HL-60/S4 treated with phorbol 12-myristate 13-acetate at 8.2 ng/mL for 4 days and 3 days (cell line): ENCODE results near the gene ARHGEF12.

Experiments
- in situ Hi-C: fragments of 300-500 bp; cut with MboI; formaldehyde crosslinking; loops from 2 replicates; pipeline ENCODE4 v1.15.0; 2022; ENCODE audit warnings: low sequenced_read_pairs

ARHGEF12 gene

GRCh38 chr11:120484722-120485121, 148.5 kb downstream of the ARHGEF12 start:
- in situ Hi-C loops, result no loop called here

DNA sequence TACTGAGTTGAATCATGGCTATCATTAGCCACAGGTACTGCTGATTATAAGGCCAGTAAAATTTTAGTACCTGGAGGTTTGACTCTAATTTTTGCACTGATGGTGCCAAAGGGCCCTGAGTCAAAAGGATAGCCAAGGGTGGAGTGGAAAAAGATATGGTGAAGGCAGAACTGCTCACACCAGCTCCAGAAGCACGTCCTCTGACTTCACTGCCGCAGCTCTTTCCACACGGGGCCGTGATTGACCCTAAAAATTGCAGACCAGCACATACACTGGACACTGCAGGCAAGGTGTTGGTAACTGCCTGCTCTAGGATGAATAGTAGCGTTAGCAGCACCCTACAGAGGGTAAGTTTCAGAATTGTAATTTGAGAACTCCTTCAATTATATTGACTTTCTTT, 149.9 kb downstream of the ARHGEF12 start:
- in situ Hi-C loops, result no loop called here

- in situ Hi-C loops, result no loop called here
These were observed 153.6 kb downstream of the ARHGEF12 start for GRCh38 chr11:120489799-120490198.

GRCh38 chr11:120492486-120492885, 156.3 kb downstream of the ARHGEF12 start:
- in situ Hi-C loops, result no loop called here

DNA sequence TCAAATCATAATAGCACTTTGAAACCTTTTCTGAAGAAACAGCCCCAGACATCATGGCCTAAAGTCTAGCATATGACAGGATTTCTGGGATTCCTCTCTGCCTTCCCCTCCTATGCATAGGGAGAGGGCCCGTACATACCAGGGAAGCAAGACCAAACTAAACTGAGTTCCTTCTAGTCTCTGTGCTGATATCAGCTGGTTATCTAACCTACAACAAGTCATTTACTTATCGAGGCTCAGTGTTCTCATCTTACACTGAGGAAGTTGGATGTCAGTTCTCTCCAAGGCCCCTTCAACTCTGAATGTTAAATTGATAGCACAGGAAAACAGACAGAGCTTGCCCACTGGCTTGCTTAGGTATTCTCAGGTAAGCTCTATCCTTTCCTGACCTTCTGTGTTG, 158.4 kb downstream of the ARHGEF12 start:
- in situ Hi-C loops, result no loop called here

- in situ Hi-C loops, result no loop called here
These were observed 162.9 kb downstream of the ARHGEF12 start for GRCh38 chr11:120499088-120499487.

DNA sequence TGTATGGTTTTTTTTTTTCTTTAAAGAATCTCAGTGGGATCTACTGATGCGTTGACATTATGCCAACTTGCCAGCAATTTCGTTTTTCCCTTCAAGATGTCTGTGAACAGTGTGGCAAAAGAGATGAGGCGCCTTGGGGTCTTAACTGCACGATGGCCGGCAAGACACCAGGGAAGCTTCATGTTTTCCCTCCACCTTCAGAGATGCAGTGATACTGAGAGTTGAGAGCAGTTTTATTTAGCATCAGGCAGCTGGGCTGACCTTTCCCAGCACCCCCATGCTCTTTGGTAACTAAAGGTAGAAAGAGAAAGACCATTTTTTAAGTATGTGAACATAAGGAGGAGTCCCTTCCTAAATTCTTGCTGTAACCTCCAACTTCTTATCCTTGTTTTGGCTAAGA, 163.6 kb downstream of the ARHGEF12 start:
- in situ Hi-C loops, result loop anchor here (25.0 kb wide), 1 partner anchor 88 kb away; no protein-coding TSS in a partner anchor

DNA sequence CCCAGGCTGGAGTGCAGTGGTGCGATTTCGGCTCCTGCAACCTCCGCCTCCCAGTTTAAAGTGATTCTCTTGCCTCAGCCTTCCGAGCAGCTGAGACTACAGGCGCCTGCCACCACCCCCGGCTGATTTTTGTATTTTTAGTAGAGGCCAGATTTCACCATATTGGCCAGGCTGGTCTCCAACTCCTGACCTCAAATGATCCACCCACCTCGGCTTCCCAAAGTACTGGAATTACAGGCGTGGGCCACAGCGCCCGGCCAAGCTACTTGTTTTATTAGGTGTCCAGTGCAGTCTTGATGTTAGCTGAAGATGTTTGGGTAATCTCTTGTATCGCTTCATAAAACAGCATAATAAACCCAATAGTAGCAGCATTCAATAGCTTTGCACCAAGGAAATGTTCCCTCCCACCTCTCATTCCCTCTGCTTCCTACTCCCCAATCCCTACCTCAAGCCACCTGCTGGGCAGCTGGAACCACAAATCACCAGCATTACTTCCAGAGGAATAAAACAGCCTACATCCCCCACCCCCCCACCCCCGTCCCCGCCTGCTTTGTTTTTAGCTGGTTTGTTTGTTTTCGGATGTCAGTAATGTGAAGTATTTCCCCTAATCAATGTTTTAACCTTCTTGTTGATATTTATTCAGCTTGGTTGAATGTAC, 164.3 kb downstream of the ARHGEF12 start:
- in situ Hi-C loops, result loop anchor here (25.0 kb wide), 1 partner anchor 88 kb away; no protein-coding TSS in a partner anchor

GRCh38 chr11:120501440-120501839, 165.2 kb downstream of the ARHGEF12 start:
- in situ Hi-C loops, result loop anchor here (25.0 kb wide), 1 partner anchor 89 kb away; no protein-coding TSS in a partner anchor

DNA sequence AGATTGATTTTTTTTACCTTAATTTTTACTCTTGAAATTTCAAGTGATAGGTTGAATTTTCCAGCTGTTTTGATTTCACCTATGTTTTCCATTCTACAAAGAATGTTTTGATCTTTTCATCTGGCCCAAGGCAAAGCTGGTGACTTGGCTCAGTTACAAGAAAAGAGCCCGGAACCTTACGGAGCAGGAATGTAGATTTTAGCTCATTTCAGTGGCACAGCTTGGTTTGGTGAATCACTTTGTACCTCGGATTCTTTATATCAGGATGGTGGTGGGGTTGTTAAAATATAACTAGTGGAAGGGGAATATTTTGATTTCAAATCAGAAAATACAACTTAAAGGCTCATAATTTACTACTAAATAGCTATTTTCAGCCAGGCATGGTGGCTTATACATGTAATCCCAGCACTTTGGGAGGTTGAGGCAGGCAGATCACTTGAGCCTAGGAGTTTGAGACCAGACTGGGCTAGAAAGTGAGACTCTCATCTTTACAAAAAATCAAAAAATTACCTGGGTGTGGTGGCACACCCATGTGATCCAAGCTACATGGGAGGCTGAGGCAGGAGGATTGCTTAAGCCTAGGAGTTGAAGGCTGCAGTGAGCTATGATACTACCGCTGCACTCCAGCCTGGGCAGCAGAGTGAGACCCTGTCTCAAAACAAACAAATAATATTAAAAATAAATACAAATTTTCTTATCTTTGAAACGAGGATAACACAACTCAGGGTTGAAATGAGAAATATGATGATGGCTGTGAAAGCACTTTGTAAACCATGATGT, 166.0 kb downstream of the ARHGEF12 start:
- in situ Hi-C loops, result loop anchor here (25.0 kb wide), 1 partner anchor 90 kb away; no protein-coding TSS in a partner anchor

DNA sequence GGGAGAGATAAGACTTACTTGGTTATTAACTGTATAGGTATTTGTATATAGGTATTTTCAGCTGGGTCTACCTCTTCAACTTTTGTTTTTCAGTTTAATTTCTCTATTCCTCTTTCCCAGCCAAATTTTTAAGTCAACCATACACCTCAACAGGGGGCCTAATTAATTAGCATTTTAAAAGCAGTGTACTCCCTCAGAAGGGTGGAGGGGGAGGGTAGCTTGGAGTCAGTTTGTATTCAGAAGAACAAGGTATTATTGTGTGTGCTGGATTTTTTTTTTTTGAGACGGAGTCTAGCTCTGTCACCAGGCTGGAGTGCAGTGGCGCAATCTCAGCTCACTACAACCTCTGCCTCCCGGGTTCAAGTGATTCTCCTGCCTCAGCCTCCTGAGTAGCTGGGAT, 167.3 kb downstream of the ARHGEF12 start:
- in situ Hi-C loops, result loop anchor here (25.0 kb wide), 1 partner anchor 91 kb away; no protein-coding TSS in a partner anchor

DNA sequence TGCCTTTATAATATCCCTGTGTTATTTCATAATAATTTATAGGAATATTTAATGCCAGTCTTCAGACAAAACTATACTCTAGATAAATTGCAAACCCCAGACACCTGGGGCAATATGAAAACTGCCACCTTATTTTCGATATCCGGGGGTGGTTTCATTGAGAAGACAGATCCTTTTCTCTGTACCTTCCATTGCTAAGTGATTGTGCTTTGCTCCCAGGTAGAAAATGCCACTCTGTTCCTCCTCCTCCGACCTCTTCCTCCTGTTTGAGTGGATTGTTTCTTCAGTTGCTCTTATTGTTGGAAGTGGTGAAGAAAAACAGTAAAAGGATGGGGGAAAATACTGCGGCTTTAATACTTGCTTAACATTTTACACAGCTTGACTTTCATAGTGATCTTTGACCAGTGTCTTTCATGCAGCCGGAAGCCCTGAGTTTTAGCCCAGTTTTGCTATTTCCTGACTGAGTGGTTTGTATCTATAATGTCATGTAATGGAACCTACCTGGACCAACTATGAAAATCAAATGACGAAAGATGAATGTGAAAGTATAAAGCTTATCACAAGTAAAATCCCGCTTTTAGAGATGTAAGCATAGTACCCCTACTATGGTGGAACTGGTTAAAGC, 169.7 kb downstream of the ARHGEF12 start:
- in situ Hi-C loops, result loop anchor here (25.0 kb wide), 1 partner anchor 94 kb away; no protein-coding TSS in a partner anchor

GRCh38 chr11:120509346-120510053, 173.3 kb downstream of the ARHGEF12 start:
- in situ Hi-C loops, result loop anchor here (25.0 kb wide), 1 partner anchor 97 kb away; no protein-coding TSS in a partner anchor

DNA sequence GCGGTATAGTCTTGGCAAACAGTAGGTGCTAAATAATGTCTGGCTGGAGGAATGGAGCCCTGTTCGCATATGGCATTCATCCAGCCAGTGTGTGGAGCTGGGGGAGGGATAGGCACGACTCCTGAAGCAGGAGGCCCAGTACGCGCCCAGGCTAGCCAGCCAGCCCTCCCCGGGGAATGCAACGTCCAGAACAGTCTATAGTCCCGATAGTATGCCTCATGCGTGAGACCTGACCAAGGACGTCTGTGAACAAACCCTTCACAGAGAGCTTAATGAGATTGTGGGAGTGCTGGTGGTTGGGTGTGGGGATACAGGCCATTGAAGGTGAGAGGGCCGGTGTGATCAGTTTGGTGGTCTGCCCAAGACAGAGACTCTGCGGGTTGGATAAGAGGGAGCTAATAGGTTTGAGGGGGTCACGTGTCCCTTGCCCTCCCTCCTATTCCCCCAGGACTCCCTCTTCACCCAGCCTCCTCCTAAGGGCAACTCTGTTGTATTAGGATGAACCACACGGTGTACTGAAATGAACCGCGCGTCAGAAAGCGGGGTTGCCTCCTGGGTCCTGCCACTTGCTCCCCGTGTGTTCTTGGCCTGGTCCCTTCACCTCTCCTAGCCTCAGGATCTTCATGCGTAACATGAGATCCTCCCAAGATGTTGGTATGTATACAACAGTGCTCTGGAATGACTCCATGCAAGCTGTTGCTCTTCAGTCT, 174.3 kb downstream of the ARHGEF12 start:
- in situ Hi-C loops, result loop anchor here (25.0 kb wide), 1 partner anchor 98 kb away; no protein-coding TSS in a partner anchor

DNA sequence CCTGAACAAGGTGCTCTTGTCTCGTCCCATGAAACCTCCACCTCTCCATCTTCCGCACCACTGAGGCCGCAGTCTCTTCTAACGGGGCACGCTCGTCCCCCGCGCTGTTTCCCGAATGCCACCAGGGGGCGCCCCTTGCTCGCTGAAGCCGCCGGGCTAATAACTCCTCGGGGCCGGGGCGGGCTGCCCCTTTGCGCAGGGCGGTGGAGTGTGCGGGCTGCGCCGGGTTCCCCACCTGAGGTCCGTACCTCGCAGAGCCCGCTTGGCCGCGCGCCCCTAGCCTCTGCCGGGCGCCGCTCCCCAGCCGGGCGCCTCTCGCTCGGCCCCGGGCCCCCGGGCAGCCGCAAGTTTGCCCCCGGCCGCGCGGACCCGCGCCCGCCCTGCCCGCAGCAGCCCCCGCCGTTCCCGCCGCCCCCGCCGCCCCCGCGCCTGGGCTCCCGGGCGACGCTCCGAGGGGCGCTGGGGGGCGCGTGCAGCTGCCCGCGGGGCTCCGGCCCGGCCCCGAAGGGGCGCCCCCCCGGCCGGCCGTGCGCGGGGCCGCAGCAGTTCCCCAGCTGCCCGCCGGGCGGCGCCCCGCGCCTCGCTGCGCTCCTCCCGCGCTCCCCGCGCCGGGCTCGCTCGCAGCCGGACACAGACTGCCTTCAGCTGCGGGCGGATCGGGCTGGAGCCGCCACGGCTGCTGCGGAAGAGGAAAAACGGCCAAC, 175.1 kb downstream of the ARHGEF12 start, which contains the start of gene GRIK4:
GRIK4 (plus strand) TSS at position 633 of the 704 bp plus-strand sequence. CDS start 148,571 bp downstream, outside the sequence.
- in situ Hi-C loops, result loop anchor here (25.0 kb wide), 1 partner anchor 99 kb away; no protein-coding TSS in a partner anchor

GRCh38 chr11:120511820-120512738, 175.9 kb downstream of the ARHGEF12 start:
- in situ Hi-C loops, result loop anchor here (25.0 kb wide), 1 partner anchor 100 kb away; no protein-coding TSS in a partner anchor

DNA sequence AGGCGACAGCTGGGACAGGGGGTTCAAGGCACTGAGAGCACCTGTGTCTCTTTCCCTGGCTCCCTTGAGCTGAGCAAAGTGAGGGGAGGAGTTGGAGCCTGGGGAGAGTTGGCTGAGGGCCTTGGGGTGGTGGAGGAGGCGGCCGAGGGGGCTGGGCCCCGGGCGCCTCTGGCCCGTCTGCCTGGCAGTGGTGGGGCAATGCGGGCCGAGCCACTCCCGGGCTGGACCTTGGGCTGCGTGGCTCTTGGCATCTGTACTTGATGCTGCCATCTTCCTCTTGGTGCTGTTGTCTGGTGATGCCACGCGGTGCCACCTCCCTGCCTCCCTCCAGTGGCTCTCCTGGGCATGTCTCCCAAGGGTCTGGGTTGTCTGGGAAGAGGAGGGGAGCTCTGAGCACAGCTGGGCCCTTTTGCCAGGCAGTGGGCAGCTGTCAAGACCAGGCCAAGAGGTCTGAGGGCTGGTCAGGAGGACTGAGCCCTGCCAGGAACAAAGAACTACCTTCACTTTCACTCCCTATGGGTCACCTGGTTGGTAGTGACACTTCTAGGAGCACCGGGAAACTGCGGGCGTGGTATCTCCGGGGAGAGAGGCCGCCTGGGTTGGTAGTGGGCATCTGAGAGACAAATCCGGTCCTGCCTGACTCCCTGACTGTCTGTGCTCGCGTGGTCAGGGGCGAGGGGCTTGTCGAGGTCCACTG, 176.7 kb downstream of the ARHGEF12 start:
- in situ Hi-C loops, result loop anchor here (25.0 kb wide), 1 partner anchor 101 kb away; no protein-coding TSS in a partner anchor
